ENCODE data around the gene TECTA. TPM values are rescaled to one million over a fixed set of nuclear protein-coding genes. Genes with fewer than 3 reads are reported as not detected.

The TECTA gene
- 2.0 and 2.3 TPM in 2 replicates for total RNA-seq
- long read RNA-seq, partial matches to known transcripts: 1 of 2 reads
- long read RNA-seq, other reads (novel, unspliced or antisense): 1 of 2 reads

GRCh38 chr11:121100943-121101342 lies at the start of gene TECTA:
TSS of gene TECTA (plus strand) at chr11:121101243. CDS start at chr11:121102666, 1,423 bp downstream.
- Mint-ChIP-seq H3K4me1 (ENCODE audit: low read depth) (peaks cover 2% of the 10 kb centered on the region), H3K27me3 (no peaks in the 10 kb centered on the region), H3K27ac (no peak within 1 kb of the TSS), H3K36me3 (ENCODE audit: insufficient read depth) (no peaks in the 10 kb centered on the region), H3K9me3 (ENCODE audit: low read depth) (no peaks in the 10 kb centered on the region), H3K4me3 (ENCODE audit: low read depth) (no peak within 1 kb of the TSS)
- DNase-seq (ENCODE audit: low spot score, unreplicated experiment): no peak
- no peak for TF ChIP-seq CTCF (IDR thresholded peaks at IDR 0.05; ENCODE audit: unreplicated experiment)

- Mint-ChIP-seq H3K4me3 (ENCODE audit: low read depth) (no peak overlapping the region), H3K4me1 (ENCODE audit: low read depth) (peaks cover 10% of the 10 kb centered on the region), H3K27me3 (no peaks in the 10 kb centered on the region), H3K9me3 (ENCODE audit: low read depth) (no peaks in the 10 kb centered on the region), H3K36me3 (ENCODE audit: insufficient read depth) (peaks cover 26% of the 10 kb centered on the region), H3K27ac (no peak overlapping the region)
- no peak for DNase-seq (ENCODE audit: low spot score, unreplicated experiment)
- no peak for TF ChIP-seq CTCF (IDR thresholded peaks at IDR 0.05; ENCODE audit: unreplicated experiment)
These were observed 47.8 kb upstream of the TECTA start for GRCh38 chr11:121053244-121053643.

- no peak for DNase-seq (ENCODE audit: low spot score, unreplicated experiment)
- H3K4me3 Mint-ChIP-seq (ENCODE audit: low read depth): no peak overlapping the region
- no peak for TF ChIP-seq CTCF (IDR thresholded peaks at IDR 0.05; ENCODE audit: unreplicated experiment)
- peaks cover 26% of the 10 kb centered on the region for H3K36me3 Mint-ChIP-seq (ENCODE audit: insufficient read depth)
- H3K9me3 Mint-ChIP-seq (ENCODE audit: low read depth): no peaks in the 10 kb centered on the region
- no peaks in the 10 kb centered on the region for H3K27me3 Mint-ChIP-seq
- peaks cover 2% of the 10 kb centered on the region for H3K4me1 Mint-ChIP-seq (ENCODE audit: low read depth)
- no peak overlapping the region for H3K27ac Mint-ChIP-seq
These were observed 46.8 kb upstream of the TECTA start for GRCh38 chr11:121054266-121054665.

GRCh38 chr11:121055076-121055475 lies 46.0 kb upstream of the TECTA start:
- Mint-ChIP-seq H3K4me3 (ENCODE audit: low read depth) (no peak overlapping the region), H3K27ac (no peak overlapping the region), H3K36me3 (ENCODE audit: insufficient read depth) (peaks cover 28% of the 10 kb centered on the region), H3K4me1 (ENCODE audit: low read depth) (no peaks in the 10 kb centered on the region), H3K9me3 (ENCODE audit: low read depth) (no peaks in the 10 kb centered on the region), H3K27me3 (no peaks in the 10 kb centered on the region)
- no peak for TF ChIP-seq CTCF (IDR thresholded peaks at IDR 0.05; ENCODE audit: unreplicated experiment)
- no peak for DNase-seq (ENCODE audit: low spot score, unreplicated experiment)

- Mint-ChIP-seq H3K4me3 (ENCODE audit: low read depth) (no peak overlapping the region), H3K36me3 (ENCODE audit: insufficient read depth) (peaks cover 25% of the 10 kb centered on the region), H3K27ac (no peak overlapping the region), H3K9me3 (ENCODE audit: low read depth) (no peaks in the 10 kb centered on the region), H3K4me1 (ENCODE audit: low read depth) (no peaks in the 10 kb centered on the region), H3K27me3 (no peaks in the 10 kb centered on the region)
- TF ChIP-seq CTCF (IDR thresholded peaks at IDR 0.05; ENCODE audit: unreplicated experiment): no peak
- DNase-seq (ENCODE audit: low spot score, unreplicated experiment): no peak
These were observed 43.1 kb upstream of the TECTA start for GRCh38 chr11:121057922-121058321.

Data from progenitor cell of endocrine pancreas (in vitro differentiated cells).